Fibroblast of villous mesenchyme (primary cell): ENCODE data around the gene NFAT5. TPM values are rescaled to one million over a fixed set of nuclear protein-coding genes. Genes with fewer than 3 reads are reported as not detected.

ENCODE experiments used
- DNase-seq: peaks from one replicate; pipeline ENCODE4 v3.0.0-alpha.2; 2010; ENCODE audit warnings: low read depth
- H3K4me3 ChIP-seq: 2 replicates; pipeline ENCODE4 v1.5.1; 2011; ENCODE audit warnings: low read depth, mild to moderate bottlenecking, low read length
- CTCF ChIP-seq: IDR thresholded peaks from 2 replicates; pipeline ENCODE4 v1.5.1; 2012; ENCODE audit warnings: low read depth, mild to moderate bottlenecking, low read length; ENCODE audit not compliant: insufficient read depth
- total RNA-seq: library from RNA; depleted of rRNA; stranded (reverse); fragments of >200 nt; gene quantifications from 2 replicates; pipeline ENCODE4 v1.2.3, GENCODE V29; 2012

The NFAT5 gene
- total RNA-seq, 1 donor: 69.1 TPM

GRCh38 chr16:69523566-69524305, 42.0 kb upstream of the NFAT5 start:
- no peak for DNase-seq
- no peak for TF ChIP-seq CTCF
- no peak overlapping the region for H3K4me3 ChIP-seq

GRCh38 chr16:69526831-69527655, 38.7 kb upstream of the NFAT5 start:
- no peak overlapping the region for H3K4me3 ChIP-seq
- TF ChIP-seq CTCF: no peak
- no peak for DNase-seq

- TF ChIP-seq CTCF: no peak
- no peak for DNase-seq
- H3K4me3 ChIP-seq: no peak overlapping the region
Observed at GRCh38 chr16:69531988-69532387, 33.8 kb upstream of the NFAT5 start.

GRCh38 chr16:69532641-69533455, 32.9 kb upstream of the NFAT5 start:
- DNase-seq: peak; percentile 45
- H3K4me3 ChIP-seq: no peak overlapping the region
- TF ChIP-seq CTCF: peak; percentile 8

- no peak for DNase-seq
- no peak for TF ChIP-seq CTCF
- H3K4me3 ChIP-seq: no peak overlapping the region
Observed at GRCh38 chr16:69534720-69535119, 31.0 kb upstream of the NFAT5 start.

GRCh38 chr16:69535123-69536050, 30.4 kb upstream of the NFAT5 start:
- H3K4me3 ChIP-seq: no peak overlapping the region
- DNase-seq: peak; percentile 49
- no peak for TF ChIP-seq CTCF
